ENCODE data around the gene TENM3. TPM values are rescaled to one million over a fixed set of nuclear protein-coding genes. Genes with fewer than 3 reads are reported as not detected.

Gene TENM3
- total RNA-seq, 2 experiments from 2014 or later: not detected

GRCh38 chr4:182409271-182409670 lies 166.1 kb downstream of the TENM3 start:
- DNase-seq (no peak), ATAC-seq (no peak)
- intact Hi-C loops (cut with micrococcal nuclease): no loop called here
- no peak overlapping the region for H3K4me3 Mint-ChIP-seq
- peaks cover 5% of the 10 kb centered on the region for H3K27me3 Mint-ChIP-seq
- ChIA-PET POLR2A (no interaction called here), CTCF (no interaction called here)
- H3K4me1 Mint-ChIP-seq (ENCODE audit: low read depth): no peaks in the 10 kb centered on the region
- peaks cover 7% of the 10 kb centered on the region for H3K9me3 Mint-ChIP-seq
- TF ChIP-seq, protein P1, sequence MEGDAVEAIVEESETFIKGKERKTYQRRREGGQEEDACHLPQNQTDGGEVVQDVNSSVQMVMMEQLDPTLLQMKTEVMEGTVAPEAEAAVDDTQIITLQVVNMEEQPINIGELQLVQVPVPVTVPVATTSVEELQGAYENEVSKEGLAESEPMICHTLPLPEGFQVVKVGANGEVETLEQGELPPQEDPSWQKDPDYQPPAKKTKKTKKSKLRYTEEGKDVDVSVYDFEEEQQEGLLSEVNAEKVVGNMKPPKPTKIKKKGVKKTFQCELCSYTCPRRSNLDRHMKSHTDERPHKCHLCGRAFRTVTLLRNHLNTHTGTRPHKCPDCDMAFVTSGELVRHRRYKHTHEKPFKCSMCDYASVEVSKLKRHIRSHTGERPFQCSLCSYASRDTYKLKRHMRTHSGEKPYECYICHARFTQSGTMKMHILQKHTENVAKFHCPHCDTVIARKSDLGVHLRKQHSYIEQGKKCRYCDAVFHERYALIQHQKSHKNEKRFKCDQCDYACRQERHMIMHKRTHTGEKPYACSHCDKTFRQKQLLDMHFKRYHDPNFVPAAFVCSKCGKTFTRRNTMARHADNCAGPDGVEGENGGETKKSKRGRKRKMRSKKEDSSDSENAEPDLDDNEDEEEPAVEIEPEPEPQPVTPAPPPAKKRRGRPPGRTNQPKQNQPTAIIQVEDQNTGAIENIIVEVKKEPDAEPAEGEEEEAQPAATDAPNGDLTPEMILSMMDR (IDR thresholded peaks at IDR 0.05): no peak
- H3K36me3 Mint-ChIP-seq (ENCODE audit: low read depth): no peaks in the 10 kb centered on the region
- no peak overlapping the region for H3K27ac Mint-ChIP-seq

DNA sequence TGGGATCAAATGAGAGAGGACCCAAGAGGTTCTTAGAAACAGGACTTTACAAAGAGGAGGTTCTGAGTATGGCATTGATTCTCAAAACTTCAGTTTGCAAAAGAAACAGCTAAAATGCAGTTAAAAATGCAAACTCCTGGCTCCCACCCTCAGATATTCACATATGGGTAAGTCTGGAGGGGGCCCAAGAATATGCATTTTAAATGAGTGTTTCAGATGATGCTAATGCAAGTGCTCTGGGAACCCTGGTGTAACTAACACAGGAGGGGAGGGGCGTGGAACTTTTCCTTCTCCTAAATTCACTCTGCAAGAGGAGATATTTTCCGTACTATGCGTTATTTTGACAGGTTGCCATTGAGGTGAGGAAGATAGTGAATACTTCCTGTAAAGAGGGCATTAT lies 168.2 kb downstream of the TENM3 start:
- no peak overlapping the region for H3K27ac Mint-ChIP-seq
- no peak overlapping the region for H3K4me3 Mint-ChIP-seq
- POLR2A ChIA-PET: no interaction called here
- no peak for ATAC-seq
- peaks cover 3% of the 10 kb centered on the region for H3K27me3 Mint-ChIP-seq
- no peaks in the 10 kb centered on the region for H3K4me1 Mint-ChIP-seq (ENCODE audit: low read depth)
- DNase-seq: no peak
- no peaks in the 10 kb centered on the region for H3K36me3 Mint-ChIP-seq (ENCODE audit: low read depth)
- TF ChIP-seq, protein P1 (IDR thresholded peaks at IDR 0.05): no peak
- intact Hi-C loops (cut with micrococcal nuclease): no loop called here
- H3K9me3 Mint-ChIP-seq: peaks cover 7% of the 10 kb centered on the region
- CTCF ChIA-PET: no interaction called here

GRCh38 chr4:182413550-182413949 lies 170.3 kb downstream of the TENM3 start:
- H3K4me1 Mint-ChIP-seq (ENCODE audit: low read depth): no peaks in the 10 kb centered on the region
- no peak for ATAC-seq
- POLR2A ChIA-PET: no interaction called here

DNA sequence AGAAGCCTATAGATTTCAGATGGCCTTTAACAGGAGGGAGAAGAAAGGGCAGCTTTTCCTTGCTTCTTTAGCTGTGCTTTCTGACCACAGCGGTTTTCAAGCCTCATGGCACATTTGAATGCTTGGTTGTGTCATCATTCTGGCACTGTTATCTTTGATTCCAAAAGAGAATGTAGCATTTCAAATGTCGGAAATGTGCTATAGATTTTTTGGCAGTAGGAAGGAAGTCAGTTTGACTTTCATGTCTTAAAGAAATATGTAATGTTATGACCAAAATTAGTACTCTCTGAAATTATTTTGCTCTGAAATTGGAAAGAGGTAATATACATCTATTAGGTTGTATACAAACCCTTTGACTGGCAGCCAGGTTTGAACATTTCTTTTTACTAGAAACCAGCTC lies 171.9 kb downstream of the TENM3 start:
- DNase-seq (no peak), ATAC-seq (no peak)
- peaks cover 9% of the 10 kb centered on the region for H3K9me3 Mint-ChIP-seq
- POLR2A ChIA-PET: interaction anchor here (0.7 kb wide), 1 partner anchor 972 kb away, joined by 3 read pairs; no protein-coding TSS in a partner anchor
- TF ChIP-seq, protein P1 (IDR thresholded peaks at IDR 0.05): no peak
- no peaks in the 10 kb centered on the region for H3K4me1 Mint-ChIP-seq (ENCODE audit: low read depth)
- H3K27me3 Mint-ChIP-seq: peaks cover 2% of the 10 kb centered on the region
- H3K36me3 Mint-ChIP-seq (ENCODE audit: low read depth): no peaks in the 10 kb centered on the region
- H3K27ac Mint-ChIP-seq: no peak overlapping the region
- intact Hi-C loops (cut with micrococcal nuclease): no loop called here
- CTCF ChIA-PET: no interaction called here
- no peak overlapping the region for H3K4me3 Mint-ChIP-seq

More at GRCh38 chr4:182413550-182413949, 170.3 kb downstream of the TENM3 start:
- Mint-ChIP-seq H3K27me3 (peaks cover 2% of the 10 kb centered on the region), H3K4me3 (no peak overlapping the region), H3K27ac (no peak overlapping the region), H3K36me3 (ENCODE audit: low read depth) (no peaks in the 10 kb centered on the region), H3K9me3 (peaks cover 9% of the 10 kb centered on the region)
- TF ChIP-seq, protein P1 (IDR thresholded peaks at IDR 0.05): no peak
- intact Hi-C loops (cut with micrococcal nuclease): no loop called here
- DNase-seq: no peak
- CTCF ChIA-PET: no interaction called here

GRCh38 chr4:182416067-182416466 lies 172.9 kb downstream of the TENM3 start:
- TF ChIP-seq, protein P1 (IDR thresholded peaks at IDR 0.05): no peak
- Mint-ChIP-seq H3K4me1 (ENCODE audit: low read depth) (no peaks in the 10 kb centered on the region), H3K27me3 (peaks cover 2% of the 10 kb centered on the region), H3K27ac (no peak overlapping the region), H3K4me3 (no peak overlapping the region), H3K9me3 (peaks cover 9% of the 10 kb centered on the region), H3K36me3 (ENCODE audit: low read depth) (no peaks in the 10 kb centered on the region)
- intact Hi-C loops (cut with micrococcal nuclease): no loop called here
- CTCF ChIA-PET: interaction anchor here (0.7 kb wide), 1 partner anchor 510 kb away, joined by 3 read pairs; no protein-coding TSS in a partner anchor
- no peak for ATAC-seq
- POLR2A ChIA-PET: no interaction called here
- no peak for DNase-seq

Data from activated CD8-positive, alpha-beta T cell treated with anti-CD3 and anti-CD28 coated beads for 36 hours (primary cell).